LNCAP (cell line): ENCODE results near the gene C11orf58.

Experiments
- CTCF ChIP-seq: fragments of 450-650 bp; IDR thresholded peaks from 2 replicates; pipeline ENCODE4 v1.5.1; 2017; ENCODE audit warnings: mild to moderate bottlenecking

Gene C11orf58

GRCh38 chr11:16793009-16793408, 54.6 kb downstream of the C11orf58 start:
- no peak for TF ChIP-seq CTCF

DNA sequence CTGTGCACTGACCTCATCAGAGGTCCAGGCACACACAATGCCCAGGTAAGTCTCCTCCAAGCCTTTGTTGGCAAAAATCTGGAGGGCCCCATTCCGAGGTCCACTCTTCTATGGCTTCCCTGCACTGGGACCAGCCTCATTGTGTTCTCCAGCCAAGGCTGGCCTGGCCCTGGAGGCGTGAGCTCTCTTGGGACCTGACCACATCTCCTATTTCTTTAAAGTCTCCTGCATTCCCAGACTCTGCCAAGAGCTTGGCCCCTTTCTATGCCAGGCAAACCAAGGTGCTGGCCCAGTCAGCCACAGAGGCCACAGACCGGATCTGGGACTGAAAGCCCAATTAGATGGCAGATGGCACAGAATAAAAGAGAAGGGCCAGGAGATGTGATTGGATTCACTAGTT, 55.1 kb downstream of the C11orf58 start:
- no peak for TF ChIP-seq CTCF

GRCh38 chr11:16794047-16794818, 55.8 kb downstream of the C11orf58 start:
- no peak for TF ChIP-seq CTCF

- TF ChIP-seq CTCF = no peak
Measured at GRCh38 chr11:16795146-16795545, 56.7 kb downstream of the C11orf58 start.

- TF ChIP-seq CTCF = no peak
Measured at GRCh38 chr11:16796311-16796710, 57.9 kb downstream of the C11orf58 start.

DNA sequence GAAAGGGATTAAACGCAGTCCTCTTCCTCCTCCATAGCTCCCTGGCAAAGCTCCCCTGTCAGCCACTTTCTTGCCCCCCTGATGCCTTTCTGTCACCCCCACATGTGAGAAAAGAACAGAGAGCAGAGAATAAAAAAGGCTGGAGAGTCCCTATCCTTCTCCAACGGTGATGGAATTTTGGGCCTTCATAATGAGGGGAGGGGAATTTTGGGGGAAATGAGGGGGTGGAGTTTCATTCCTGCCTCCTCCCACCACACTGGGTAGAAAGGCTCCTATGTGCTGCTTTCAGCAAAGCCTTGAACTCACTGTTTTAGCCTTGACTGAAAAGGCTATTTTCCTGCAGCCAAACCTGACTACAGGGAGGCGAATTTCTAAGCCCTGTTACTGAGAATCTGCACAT, 59.3 kb downstream of the C11orf58 start:
- no peak for TF ChIP-seq CTCF

DNA sequence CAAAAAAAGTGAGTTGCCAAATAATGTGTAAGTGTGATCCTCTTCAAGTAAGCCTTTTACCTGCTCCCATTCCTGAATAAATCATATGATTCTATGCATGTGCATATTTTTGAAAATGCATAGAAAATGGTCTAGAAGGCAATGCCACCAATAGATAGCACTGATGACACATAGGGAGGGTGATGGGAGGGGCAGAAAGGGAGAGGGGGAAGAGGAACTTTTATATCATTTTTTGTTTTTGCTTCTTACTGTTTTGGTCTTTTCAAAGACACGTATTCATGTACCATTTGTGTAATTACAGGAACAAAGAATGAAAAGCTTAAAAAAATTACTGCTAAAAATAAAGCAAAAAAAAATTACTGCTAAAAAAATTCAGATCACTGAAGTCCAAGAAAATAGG, 60.8 kb downstream of the C11orf58 start:
- no peak for TF ChIP-seq CTCF

DNA sequence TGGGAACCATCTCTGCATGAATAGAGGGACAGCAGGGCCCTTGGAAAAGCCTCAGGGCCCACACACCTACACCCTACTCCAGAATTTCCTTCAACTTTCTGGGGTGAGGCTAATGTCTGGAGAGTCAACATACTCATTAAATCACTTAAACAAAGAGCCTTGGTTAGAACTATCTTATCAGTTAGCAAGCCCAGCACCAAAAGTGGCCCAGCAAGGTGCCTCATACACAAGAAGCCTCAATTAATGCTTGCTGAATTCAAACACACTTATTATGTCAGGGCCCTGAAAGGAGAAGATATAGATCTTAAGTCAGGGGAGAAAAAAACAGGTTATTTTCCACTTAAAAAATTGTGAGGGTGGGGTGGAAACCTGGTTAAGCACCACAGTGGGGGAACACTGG, 61.4 kb downstream of the C11orf58 start:
- no peak for TF ChIP-seq CTCF
